BLaER1 (cell line): ENCODE data around the gene HTR2A.

Experiments used
- H3K27ac ChIP-seq: shearing (Covaris generic); formaldehyde crosslinking; 2 replicates; pipeline ENCODE4 v1.8.1; 2022
- H3K27me3 ChIP-seq: shearing (Covaris generic); formaldehyde crosslinking; 2 replicates; pipeline ENCODE4 v1.8.1; 2022
- H3K36me3 ChIP-seq: shearing (Covaris generic); formaldehyde crosslinking; 2 replicates; pipeline ENCODE4 v1.8.1; 2022
- H3K4me1 ChIP-seq: shearing (Covaris generic); formaldehyde crosslinking; 2 replicates; pipeline ENCODE4 v1.8.1; 2022
- H3K4me2 ChIP-seq: shearing (Covaris generic); formaldehyde crosslinking; 2 replicates; pipeline ENCODE4 v1.8.1; 2022
- H3K4me3 ChIP-seq: shearing (Covaris generic); formaldehyde crosslinking; 2 replicates; pipeline ENCODE4 v1.8.1; 2022
- H3K9ac ChIP-seq: shearing (Covaris generic); formaldehyde crosslinking; 2 replicates; pipeline ENCODE4 v1.8.1; 2022
- H3K9me3 ChIP-seq: shearing (Covaris generic); formaldehyde crosslinking; 2 replicates; pipeline ENCODE4 v1.8.1; 2022
- H4K20me1 ChIP-seq: shearing (Covaris generic); formaldehyde crosslinking; 2 replicates; pipeline ENCODE4 v1.8.1; 2022
- Cebpa-rat ChIP-seq: shearing (Covaris generic); IDR thresholded peaks from 2 replicates; pipeline ENCODE4 v1.8.1; 2022

HTR2A gene

DNA sequence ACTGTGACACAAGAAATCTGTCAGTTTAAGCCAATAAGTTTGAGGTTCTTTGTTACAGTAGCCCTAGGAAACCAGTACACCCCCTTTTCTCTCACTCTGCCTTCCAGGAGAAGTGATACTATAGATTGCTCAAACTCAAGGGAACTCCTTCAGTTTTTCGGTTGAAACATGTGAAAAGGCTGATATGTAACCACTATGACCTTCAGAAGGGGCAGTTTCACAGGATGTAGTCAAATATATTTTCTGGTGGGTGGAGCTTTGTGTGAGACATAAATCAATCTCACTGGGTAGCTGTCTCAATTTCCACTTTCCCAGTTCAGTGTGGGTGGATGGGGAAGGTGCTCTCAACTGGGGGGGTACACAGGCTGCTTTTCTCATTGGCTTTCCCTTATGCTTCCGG lies 41.7 kb downstream of the HTR2A start:
- H3K36me3 ChIP-seq = no peaks in the 10 kb centered on the region
- no peak overlapping the region for H3K27ac ChIP-seq
- TF ChIP-seq Cebpa-rat = no peak
- no peaks in the 10 kb centered on the region for H3K4me1 ChIP-seq
- no peak overlapping the region for H3K4me2 ChIP-seq
- H4K20me1 ChIP-seq = no peaks in the 10 kb centered on the region
- no peaks in the 10 kb centered on the region for H3K27me3 ChIP-seq
- H3K9ac ChIP-seq = no peak overlapping the region
- H3K4me3 ChIP-seq = no peak overlapping the region
- H3K9me3 ChIP-seq = no peaks in the 10 kb centered on the region

DNA sequence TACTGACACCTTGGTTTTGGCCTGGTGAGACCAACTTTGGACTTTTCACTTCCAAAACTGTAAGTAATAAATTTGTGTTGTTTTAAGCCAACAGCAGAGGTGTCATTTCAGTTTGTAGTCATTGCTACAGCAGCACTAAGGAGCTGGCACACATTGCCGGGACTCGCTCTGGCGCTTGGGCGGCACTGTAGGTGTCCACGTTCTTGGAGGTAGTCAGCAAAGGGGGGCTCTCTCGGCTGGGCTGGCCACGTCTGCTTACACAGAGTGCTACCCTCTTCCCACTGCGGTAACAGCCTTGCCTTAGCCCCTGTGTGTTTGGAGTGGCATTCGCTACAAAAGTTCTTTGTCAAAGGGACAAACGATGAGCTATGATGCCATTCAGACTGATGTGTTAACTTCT lies 44.7 kb downstream of the HTR2A start:
- Histone ChIP-seq H3K27ac (no peak overlapping the region), H4K20me1 (no peaks in the 10 kb centered on the region), H3K36me3 (no peaks in the 10 kb centered on the region), H3K4me3 (no peak overlapping the region), H3K27me3 (no peaks in the 10 kb centered on the region), H3K4me1 (no peaks in the 10 kb centered on the region), H3K9ac (no peak overlapping the region), H3K9me3 (no peaks in the 10 kb centered on the region), H3K4me2 (no peak overlapping the region)
- TF ChIP-seq Cebpa-rat = no peak

DNA sequence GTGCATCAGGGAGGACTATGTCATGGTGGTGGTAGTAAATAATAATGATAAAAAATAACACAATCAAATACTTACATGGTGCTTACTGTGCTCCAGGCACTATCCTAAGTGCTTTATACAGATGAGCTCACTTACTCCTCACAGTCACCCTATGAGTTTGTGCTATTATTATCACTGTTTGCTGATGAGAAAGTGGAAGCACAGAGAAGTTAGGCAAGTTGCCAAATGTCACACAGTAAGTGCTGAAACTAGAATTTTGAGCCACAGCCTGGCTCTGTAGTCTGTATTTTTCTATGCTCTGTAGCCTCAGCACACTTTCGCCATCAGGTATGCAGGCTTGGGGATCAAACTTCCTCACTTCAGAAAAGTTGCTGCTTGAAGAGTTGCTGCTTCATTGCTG lies 46.6 kb downstream of the HTR2A start:
- no peak for TF ChIP-seq Cebpa-rat
- no peak overlapping the region for H3K4me3 ChIP-seq
- no peak overlapping the region for H3K27ac ChIP-seq
- H3K27me3 ChIP-seq = no peaks in the 10 kb centered on the region
- H3K4me2 ChIP-seq = no peak overlapping the region
- H4K20me1 ChIP-seq = no peaks in the 10 kb centered on the region
- no peaks in the 10 kb centered on the region for H3K36me3 ChIP-seq
- H3K9me3 ChIP-seq = no peaks in the 10 kb centered on the region
- H3K4me1 ChIP-seq = no peaks in the 10 kb centered on the region
- no peak overlapping the region for H3K9ac ChIP-seq

DNA sequence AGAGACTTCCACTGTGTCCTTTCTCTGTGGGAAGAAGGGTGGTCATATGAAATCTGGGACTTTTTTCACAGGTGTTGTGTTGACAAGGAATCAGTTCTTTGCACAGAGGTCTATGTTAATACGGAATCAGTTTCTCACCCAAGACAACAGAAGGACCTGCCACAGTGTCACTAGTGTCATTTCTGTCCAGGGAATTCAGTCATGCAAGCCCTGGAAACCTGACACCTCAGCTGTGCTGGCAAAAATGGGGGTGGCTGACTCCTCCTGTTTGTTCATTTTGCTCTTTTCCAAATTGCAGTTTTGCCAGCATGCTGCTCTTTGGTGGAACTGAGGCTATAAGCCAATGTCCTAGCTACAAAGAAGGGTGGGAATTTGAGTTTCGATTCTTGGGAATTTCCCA lies 50.1 kb downstream of the HTR2A start:
- Histone ChIP-seq H3K9me3 (no peaks in the 10 kb centered on the region), H3K9ac (no peak overlapping the region), H3K4me1 (no peaks in the 10 kb centered on the region), H3K27me3 (no peaks in the 10 kb centered on the region), H4K20me1 (no peaks in the 10 kb centered on the region), H3K4me2 (no peak overlapping the region), H3K27ac (no peak overlapping the region), H3K36me3 (no peaks in the 10 kb centered on the region), H3K4me3 (no peak overlapping the region)
- TF ChIP-seq Cebpa-rat = no peak

DNA sequence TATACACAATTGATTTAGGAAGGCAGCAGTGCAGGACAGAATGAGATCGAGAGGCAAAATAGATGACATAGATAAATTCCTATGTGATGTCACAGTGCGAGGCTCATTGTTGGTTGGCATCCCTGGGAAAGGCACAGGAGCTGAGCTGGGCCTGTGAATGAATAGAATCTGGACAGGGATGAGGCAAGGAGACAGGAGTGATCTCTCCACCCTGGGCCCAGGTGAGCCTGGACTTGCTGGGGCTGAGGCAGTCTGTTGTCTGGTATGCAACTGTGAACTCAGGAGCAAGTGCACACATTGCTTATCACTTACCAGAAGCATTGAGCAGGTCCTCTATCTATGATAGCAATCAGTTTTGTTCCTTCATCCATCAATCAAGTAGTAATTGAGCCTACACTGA lies 51.7 kb downstream of the HTR2A start:
- TF ChIP-seq Cebpa-rat = no peak
- no peak overlapping the region for H3K4me3 ChIP-seq
- no peak overlapping the region for H3K9ac ChIP-seq
- no peak overlapping the region for H3K4me2 ChIP-seq
- H3K4me1 ChIP-seq = no peaks in the 10 kb centered on the region
- H3K9me3 ChIP-seq = no peaks in the 10 kb centered on the region
- H3K27ac ChIP-seq = no peak overlapping the region
- H3K27me3 ChIP-seq = no peaks in the 10 kb centered on the region
- H4K20me1 ChIP-seq = no peaks in the 10 kb centered on the region
- H3K36me3 ChIP-seq = no peaks in the 10 kb centered on the region

DNA sequence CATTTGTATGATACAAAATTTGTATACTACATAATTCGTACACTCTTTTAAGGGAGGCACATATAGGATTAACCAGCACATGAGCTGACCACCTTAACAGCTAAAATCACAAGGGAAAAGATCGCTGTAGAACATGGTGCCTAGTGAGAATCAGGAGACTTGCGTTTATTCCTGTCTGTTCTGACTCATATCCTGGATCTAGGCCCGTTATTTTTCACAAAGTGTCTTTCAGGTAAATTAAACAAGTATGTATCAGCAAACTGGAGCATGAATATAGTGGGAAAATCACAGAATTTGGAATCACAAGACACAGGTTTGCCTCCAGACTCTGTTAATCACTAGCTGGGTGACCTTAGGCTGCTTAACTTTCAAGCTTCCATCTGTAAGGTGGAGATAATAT lies 52.4 kb downstream of the HTR2A start:
- no peak overlapping the region for H3K27ac ChIP-seq
- no peak for TF ChIP-seq Cebpa-rat
- no peak overlapping the region for H3K9ac ChIP-seq
- H4K20me1 ChIP-seq = no peaks in the 10 kb centered on the region
- no peak overlapping the region for H3K4me2 ChIP-seq
- no peaks in the 10 kb centered on the region for H3K9me3 ChIP-seq
- H3K4me1 ChIP-seq = 0 out of 2 replicates have a peak, but pooled peaks cover 2% of the 10 kb centered on the region
- H3K36me3 ChIP-seq = no peaks in the 10 kb centered on the region
- H3K27me3 ChIP-seq = no peaks in the 10 kb centered on the region
- H3K4me3 ChIP-seq = no peak overlapping the region

DNA sequence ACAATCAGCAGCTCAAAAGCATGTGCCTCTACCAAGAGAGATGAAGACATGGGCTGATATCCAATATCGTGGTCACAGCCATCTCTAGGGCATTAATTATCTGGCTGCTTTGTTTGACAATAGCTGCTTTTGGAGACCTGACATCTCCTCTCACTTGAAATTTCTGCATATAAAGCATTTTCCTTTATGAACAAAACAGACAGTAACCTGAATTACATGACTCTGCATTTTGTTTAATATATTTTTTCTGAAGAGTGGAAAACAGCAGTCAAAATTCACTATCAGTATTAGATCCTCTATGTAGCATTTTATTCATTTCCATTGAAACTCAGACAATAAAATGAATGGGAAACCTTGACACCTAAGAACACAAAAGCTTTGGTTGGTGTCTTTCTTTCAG lies 57.5 kb downstream of the HTR2A start:
- Histone ChIP-seq H3K4me1 (0 out of 2 replicates have a peak, but pooled peaks cover 7% of the 10 kb centered on the region), H3K4me3 (no peak overlapping the region), H3K27me3 (no peaks in the 10 kb centered on the region), H3K9ac (no peak overlapping the region), H3K36me3 (no peaks in the 10 kb centered on the region), H3K27ac (no peak overlapping the region), H3K9me3 (no peaks in the 10 kb centered on the region), H4K20me1 (no peaks in the 10 kb centered on the region), H3K4me2 (no peak overlapping the region)
- no peak for TF ChIP-seq Cebpa-rat

DNA sequence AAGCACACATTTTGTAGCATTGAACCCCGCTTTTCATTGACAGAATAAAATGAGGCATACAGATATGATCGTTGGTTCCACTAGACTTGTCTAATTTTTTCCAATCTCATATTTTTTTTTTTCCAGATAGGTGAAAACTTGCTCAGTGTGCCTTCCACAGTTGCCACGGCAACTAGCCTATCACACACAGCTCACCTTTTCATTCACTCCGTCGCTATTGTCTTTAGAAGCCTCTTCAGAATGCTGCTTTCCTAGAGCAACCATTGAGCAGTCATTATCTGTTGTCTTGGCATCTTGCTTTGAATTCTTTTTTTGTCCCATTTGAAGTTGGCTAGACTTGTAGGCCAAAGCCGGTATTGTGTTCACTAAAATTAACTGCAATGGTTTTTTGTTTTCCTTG lies 62.2 kb downstream of the HTR2A start:
- Histone ChIP-seq H3K36me3 (no peaks in the 10 kb centered on the region), H3K9ac (no peak overlapping the region), H3K9me3 (no peaks in the 10 kb centered on the region), H3K4me2 (no peak overlapping the region), H4K20me1 (no peaks in the 10 kb centered on the region), H3K27me3 (no peaks in the 10 kb centered on the region), H3K27ac (no peak overlapping the region), H3K4me1 (0 out of 2 replicates have a peak, but pooled peaks cover 7% of the 10 kb centered on the region), H3K4me3 (no peak overlapping the region)
- TF ChIP-seq Cebpa-rat = no peak

DNA sequence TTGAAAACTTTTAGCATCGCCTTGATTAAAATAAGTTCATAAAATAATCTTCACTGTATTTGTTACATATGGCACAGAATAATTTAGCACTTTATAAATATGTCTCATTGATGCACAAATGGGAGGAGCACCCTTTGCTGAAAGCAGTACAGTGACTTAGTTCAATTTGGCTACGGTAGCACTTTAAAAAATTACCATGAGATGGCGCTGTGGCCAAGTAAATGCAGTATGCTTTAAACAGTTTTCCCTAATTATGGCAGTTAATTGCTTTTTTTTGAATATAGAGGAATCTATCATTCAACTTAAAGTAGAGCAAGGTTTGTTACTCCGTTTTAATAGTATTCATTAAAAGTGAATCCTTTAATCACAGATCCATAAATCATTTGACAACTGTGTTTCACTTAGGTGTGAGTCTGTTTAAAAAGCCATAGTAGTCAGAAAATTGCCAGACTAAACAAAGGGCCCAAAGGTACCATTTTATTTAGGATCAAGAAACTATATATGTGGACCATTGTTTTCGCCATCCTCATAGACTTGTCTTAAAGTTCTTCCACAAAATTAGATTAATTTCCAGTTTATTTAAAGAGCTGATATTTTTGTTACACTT lies 65.2 kb downstream of the HTR2A start:
- no peak overlapping the region for H3K4me3 ChIP-seq

DNA sequence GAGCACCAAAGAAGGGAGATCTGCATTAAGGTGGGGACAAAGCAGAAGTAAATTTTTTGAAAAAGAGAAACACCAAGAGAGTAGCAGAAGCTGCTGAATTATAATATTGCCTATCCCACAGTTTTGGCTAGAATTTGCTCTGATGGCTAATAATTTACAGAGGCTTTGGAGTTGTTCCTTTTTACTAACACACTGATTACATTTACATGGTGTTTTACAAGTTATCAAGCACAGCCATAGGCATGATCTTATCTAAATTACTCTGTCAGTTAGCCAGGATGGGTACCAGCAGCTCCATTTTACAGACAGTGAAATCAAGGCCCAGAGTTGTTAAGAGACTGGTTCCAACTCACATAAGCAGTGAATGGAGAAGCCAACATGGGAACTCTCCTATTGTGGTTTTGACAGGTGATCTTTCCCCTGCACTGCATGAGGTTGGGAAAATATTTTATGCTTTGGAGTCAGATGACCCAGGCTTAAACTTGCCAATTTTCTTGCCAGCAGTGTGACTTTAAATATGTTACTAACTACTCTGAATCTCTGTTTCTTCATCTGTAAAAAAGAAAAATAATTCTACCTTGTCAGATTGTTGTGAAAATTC lies 66.3 kb downstream of the HTR2A start:
- H3K27me3 ChIP-seq = no peaks in the 10 kb centered on the region
- H3K4me1 ChIP-seq = no peaks in the 10 kb centered on the region
- no peaks in the 10 kb centered on the region for H3K9me3 ChIP-seq
- H4K20me1 ChIP-seq = no peaks in the 10 kb centered on the region
- H3K4me2 ChIP-seq = no peak overlapping the region
- TF ChIP-seq Cebpa-rat = no peak
- no peak overlapping the region for H3K4me3 ChIP-seq
- H3K9ac ChIP-seq = no peak overlapping the region
- no peaks in the 10 kb centered on the region for H3K36me3 ChIP-seq
- no peak overlapping the region for H3K27ac ChIP-seq

More for the DNA sequence above, 65.2 kb downstream of the HTR2A start:
- Histone ChIP-seq H3K4me1 (no peaks in the 10 kb centered on the region), H3K9me3 (no peaks in the 10 kb centered on the region), H4K20me1 (no peaks in the 10 kb centered on the region), H3K4me2 (no peak overlapping the region), H3K27me3 (no peaks in the 10 kb centered on the region), H3K9ac (no peak overlapping the region), H3K27ac (no peak overlapping the region), H3K36me3 (no peaks in the 10 kb centered on the region)
- no peak for TF ChIP-seq Cebpa-rat

DNA sequence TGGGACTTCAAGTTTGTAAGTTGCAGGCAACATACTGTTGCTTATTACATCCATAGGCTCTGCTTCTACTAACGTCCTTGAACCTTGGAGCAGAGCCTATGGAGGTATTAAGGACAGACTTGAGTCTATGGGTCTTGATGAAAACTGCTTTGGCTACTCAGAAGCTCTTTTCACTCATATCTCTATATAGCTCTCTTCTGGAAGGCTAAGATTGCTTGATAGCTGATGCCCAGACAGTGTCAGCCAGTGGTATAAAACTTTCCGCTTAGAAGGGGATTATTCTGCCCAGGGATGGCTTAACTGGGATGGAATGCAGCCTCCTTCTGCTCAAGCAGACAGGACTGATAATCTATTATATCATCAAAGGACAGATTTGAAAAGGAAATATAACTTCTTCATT lies 74.3 kb downstream of the HTR2A start:
- Histone ChIP-seq H3K4me1 (no peaks in the 10 kb centered on the region), H3K27me3 (no peaks in the 10 kb centered on the region), H3K9ac (no peak overlapping the region), H3K27ac (no peak overlapping the region), H3K4me3 (no peak overlapping the region), H4K20me1 (no peaks in the 10 kb centered on the region), H3K4me2 (no peak overlapping the region), H3K36me3 (no peaks in the 10 kb centered on the region), H3K9me3 (peaks cover 12% of the 10 kb centered on the region)
- TF ChIP-seq Cebpa-rat = no peak
